D721Med (cell line): ENCODE data around the gene RAB5A.
"Not testable (repeated sequence)": the region's sequence is repeated elsewhere in the genome, so short reads cannot be mapped to it uniquely, and the experiment has no call there.

Source experiments
- DNase-seq: peaks from one replicate; pipeline ENCODE4 v3.0.0; 2011; ENCODE audit warnings: low spot score; ENCODE audit not compliant: insufficient read length
- FAIRE-seq: peaks from 2 replicates; lab custom pipeline; 2011; peaks lifted over from hg19 to GRCh38; lab: Jason Lieb, UNC
- CTCF ChIP-seq: IDR thresholded peaks from 2 replicates; pipeline ENCODE4 v1.5.1; 2012; ENCODE audit warnings: mild to moderate bottlenecking, control low read depth; ENCODE audit not compliant: insufficient read depth; ENCODE audit errors: missing control alignments

RAB5A gene

DNA sequence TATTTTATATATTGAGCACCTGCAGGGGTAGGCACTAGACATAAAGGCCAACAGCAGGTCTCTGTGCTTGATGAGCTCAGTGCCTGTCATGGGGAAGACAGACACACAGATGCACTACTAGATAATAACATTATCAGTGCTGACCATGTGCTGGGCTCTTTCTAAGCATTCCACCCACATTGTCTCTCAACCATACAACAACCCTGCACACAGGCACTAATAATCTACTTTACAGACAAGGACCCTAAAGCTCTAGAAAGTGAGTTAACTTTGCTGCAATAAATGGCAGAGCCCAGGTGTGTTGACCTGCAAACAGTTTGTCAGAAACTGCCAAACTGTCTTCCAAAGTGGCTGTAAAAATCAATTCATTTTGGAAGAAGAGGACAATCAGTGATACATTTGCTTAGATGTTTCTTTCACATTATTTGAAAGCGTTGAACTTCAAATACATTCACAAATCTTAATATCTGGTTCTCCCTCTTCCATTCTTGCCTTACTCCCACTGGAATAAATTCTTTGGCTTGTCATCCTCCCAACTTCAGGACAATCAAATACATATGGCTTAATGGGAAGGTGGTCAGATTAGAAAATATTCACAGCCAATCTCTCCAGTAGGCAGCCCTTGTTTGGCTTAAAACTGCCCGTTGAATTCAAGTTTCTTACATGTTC is 76.2 kb downstream of the RAB5A start:
- DNase-seq (no peak), FAIRE-seq (no peak)
- no peak for TF ChIP-seq CTCF

DNA sequence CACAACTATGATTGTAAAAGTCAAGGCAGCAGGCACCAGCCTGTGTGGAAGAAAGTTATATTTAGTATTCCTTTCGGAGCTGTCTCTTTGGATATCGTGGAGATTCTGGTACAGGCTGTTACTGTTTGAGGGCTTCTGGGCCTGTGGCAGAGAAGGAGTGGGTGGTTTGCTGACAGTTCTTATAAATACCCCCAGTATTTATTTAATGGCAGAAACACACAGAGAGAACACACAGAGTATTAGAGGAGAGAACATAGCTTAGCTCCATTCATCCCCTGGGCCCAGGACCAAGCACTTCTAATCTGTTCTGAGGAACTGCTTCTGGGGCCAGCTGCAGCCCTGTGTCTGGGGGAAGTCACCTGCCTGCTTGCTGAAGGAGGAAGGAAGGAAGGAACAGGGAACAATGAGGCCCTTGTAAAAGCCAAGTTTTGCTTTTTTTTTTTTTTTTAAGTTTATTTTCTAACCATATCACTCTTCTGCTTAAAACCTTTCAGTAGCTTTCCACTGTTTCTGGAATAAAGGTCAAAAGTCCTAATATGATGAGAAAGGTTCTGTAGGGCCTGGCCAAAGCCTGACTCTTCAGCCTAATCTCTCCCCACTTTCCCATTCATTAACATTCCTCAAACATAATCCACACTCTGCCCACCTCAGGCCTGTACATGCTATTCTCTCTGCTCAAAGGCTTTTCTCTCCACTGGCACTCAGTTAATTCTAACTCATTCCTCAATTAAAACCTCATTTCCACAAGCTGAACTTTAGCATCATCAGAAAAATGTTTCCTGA is 76.9 kb downstream of the RAB5A start:
- DNase-seq (no peak), FAIRE-seq (no peak)
- no peak for TF ChIP-seq CTCF

DNA sequence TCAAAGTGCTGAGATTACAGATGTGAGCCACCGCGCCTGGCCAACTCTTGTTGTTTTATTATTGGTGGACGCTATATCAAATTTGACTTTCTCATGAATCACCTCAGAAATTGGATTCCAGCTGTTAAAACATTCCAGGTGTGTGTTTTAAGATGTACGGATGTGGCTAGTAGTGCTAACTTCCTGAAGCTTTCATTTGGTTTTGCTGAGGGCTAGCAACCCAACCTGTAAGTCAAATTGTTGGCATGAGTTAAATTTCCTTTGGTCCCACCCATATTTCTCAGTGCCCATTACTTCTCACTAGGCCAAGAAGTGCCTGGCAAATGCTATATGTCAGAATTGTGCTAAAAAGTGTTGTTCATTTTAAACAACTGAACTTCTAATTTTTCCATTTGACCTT is 80.2 kb downstream of the RAB5A start:
- TF ChIP-seq CTCF, result no peak
- FAIRE-seq (no peak), DNase-seq (no peak)

DNA sequence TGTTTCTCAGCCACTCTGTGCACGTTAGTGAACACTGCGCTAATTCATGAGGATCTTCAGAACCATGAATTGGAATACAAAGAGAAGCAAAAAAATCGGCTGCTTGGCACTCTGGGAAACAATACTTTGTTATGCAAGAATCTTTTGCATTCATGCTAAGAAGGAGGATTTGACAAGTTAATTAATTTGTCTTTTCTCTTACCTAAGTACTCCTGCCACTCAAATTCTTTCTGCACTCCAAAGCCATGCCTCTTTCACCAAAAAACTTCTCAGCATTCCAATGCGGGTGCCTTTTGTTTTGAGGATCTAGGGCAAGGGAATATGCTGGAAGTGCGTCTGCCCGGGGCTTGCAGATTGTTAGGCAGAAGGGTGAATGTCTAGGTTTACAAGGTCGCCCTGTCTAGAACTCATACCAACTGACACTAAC is 82.0 kb downstream of the RAB5A start:
- TF ChIP-seq CTCF, result no peak
- DNase-seq, result no peak
- no peak for FAIRE-seq

DNA sequence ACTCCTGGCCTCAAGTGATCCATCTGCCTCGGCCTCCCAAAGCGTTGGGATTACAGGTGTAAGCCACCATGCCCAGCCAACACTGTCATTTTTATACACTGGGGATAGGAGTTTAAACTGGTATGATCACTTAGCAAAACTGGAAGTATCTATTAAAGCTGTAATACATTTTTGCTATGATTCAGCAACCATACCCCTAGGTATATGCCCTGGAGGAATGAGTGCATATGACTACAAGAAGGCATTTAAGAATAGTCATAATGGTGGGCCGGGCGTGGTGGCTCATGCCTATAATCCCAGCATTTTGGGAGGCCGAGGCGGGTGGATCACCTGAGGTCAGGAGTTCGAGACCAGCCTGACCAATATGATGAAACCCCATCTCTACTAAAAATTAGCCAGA is 85.0 kb downstream of the RAB5A start:
- FAIRE-seq, DNase-seq: not testable (repeated sequence)
